Activated naive CD4-positive, alpha-beta T cell treated with anti-CD3 and anti-CD28 coated beads, Interleukin-2, amount 10 ng/mL, durations not matched to agents 7 days and 5 days (primary cell): ENCODE data around the gene PIGU.

Source experiments
- CTCF ChIA-PET: fragments of 350-600 bp; sonication (Branson Sonifier 250); formaldehyde crosslinking; loops from one replicate; lab custom pipeline; 2021; ENCODE audit warnings: antibody characterized with exemption; lab: Charles Lee
- DNase-seq: peaks from one replicate; pipeline ENCODE4 v3.0.0-alpha.2; 2020
- H3K27ac Mint-ChIP-seq: one replicate; pipeline ENCODE4 v1.8.0; 2021; ENCODE audit warnings: mild to moderate bottlenecking, moderate library complexity, mixed read lengths
- H3K27me3 Mint-ChIP-seq: one replicate; pipeline ENCODE4 v1.8.0; 2021; ENCODE audit warnings: mild to moderate bottlenecking, mixed read lengths
- H3K36me3 Mint-ChIP-seq: one replicate; pipeline ENCODE4 v1.8.0; 2021; ENCODE audit warnings: mixed read lengths
- H3K4me1 Mint-ChIP-seq: one replicate; pipeline ENCODE4 v1.8.0; 2021; ENCODE audit warnings: mixed read lengths
- H3K4me3 Mint-ChIP-seq: one replicate; pipeline ENCODE4 v1.8.0; 2021; ENCODE audit warnings: mild to moderate bottlenecking, moderate library complexity, mixed read lengths
- H3K9me3 Mint-ChIP-seq: one replicate; pipeline ENCODE4 v1.8.0; 2021; ENCODE audit warnings: mixed read lengths

PIGU gene

DNA sequence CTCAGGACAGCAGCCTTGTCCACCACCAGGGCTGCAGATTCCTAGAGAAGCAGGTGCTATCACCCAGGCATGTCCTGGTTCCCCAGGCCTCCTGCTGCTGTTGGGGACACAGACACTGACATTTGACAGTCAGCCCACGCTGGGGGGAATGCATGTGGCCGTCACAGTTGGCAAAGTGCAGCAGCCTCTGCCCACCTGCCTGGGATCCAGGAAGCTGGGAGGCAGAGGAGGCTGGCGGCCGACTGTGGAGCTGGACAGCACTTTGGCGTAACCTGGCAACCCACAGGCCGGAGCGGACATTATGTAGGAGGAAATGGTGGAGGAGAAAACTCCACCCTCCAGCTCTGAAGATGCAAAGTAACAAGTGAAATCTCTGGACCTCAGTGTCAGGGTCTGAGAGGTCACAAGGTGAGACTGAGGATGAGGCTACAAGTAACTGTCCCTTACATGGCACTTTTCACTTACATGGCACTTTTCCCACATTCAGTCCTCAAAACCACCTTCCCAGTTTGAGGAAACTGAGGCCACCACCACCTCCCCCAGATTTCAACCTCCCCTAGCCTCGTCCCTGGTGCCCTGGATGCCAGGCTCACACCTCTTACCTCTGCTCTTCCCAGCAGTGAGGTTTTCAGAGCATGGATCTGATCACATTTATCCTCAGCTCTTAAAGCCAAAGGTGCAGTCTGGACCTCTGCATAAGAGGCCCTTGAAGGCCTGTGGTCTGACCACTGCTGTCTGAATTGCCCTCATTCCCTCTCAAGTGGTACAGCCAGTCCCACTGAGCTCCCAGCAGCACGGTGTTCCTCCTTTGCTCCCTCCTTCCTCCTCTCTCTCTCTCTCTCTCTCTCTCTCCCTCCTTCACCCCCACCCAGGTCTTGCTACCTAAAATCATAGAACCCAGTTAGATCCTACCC is 109.7 kb downstream of the PIGU start:
- CTCF ChIA-PET = interaction anchor here (1.4 to 1.5 kb wide), 2 partner anchors 141 to 254 kb away, joined by 3 read pairs; no protein-coding TSS in a partner anchor
- Mint-ChIP-seq H3K27ac (peak overlapping the region; percentile 39), H3K9me3 (no peaks in the 10 kb centered on the region), H3K4me3 (no peak overlapping the region), H3K4me1 (peaks cover 8% of the 10 kb centered on the region), H3K27me3 (no peaks in the 10 kb centered on the region), H3K36me3 (peaks cover 6% of the 10 kb centered on the region)
- DNase-seq = no peak

DNA sequence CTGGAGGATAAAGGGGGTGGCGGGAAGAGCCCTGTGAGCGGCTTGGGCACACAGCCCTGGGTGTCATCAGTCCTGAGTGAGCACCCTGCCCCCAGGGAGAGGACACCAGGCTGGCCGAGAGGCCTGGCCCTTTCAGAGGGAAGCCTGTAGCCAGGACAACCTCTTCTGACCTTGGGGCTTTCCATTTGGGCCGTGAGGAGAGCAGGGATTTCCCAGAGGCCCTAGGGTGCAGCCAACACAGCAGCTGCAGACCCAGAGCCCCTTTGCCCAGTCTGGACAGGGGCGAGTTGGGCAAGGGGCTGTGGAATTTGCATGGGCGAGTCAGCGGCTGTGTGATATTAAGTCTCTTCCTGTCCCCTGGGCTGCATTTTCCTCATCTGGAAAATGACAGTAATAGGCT is 112.1 kb downstream of the PIGU start:
- DNase-seq = no peak
- Mint-ChIP-seq H3K4me1 (no peaks in the 10 kb centered on the region), H3K36me3 (no peaks in the 10 kb centered on the region), H3K9me3 (no peaks in the 10 kb centered on the region), H3K27ac (no peak overlapping the region), H3K4me3 (no peak overlapping the region), H3K27me3 (no peaks in the 10 kb centered on the region)
- CTCF ChIA-PET = no interaction called here

DNA sequence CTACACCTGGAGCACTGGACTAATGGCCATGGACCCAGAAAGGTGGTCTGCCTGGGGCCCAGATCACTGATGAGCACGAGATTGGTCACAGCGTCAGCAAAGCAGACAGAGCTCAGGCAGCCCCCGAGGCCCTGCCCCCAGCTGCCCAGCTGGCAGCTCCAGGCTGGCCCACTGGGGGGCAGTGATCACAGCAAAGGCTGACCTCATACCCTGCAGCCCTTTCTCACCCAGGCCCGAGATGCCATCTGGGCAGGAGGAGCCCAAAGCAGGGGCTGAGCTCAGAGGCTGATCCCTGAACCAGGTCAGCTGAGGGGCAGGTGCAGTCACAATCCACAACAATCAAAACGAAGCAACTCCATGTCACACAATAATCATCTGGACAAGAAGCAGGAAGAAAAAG is 114.3 kb downstream of the PIGU start:
- Mint-ChIP-seq H3K9me3 (no peaks in the 10 kb centered on the region), H3K4me3 (no peak overlapping the region), H3K36me3 (no peaks in the 10 kb centered on the region), H3K27me3 (no peaks in the 10 kb centered on the region), H3K4me1 (peaks cover 5% of the 10 kb centered on the region), H3K27ac (no peak overlapping the region)
- CTCF ChIA-PET = interaction anchor here (0.7 to 2.2 kb wide), 9 partner anchors 11 to 1268 kb away, joined by 3 to 11 read pairs (median 4); no protein-coding TSS in a partner anchor
- no peak for DNase-seq

DNA sequence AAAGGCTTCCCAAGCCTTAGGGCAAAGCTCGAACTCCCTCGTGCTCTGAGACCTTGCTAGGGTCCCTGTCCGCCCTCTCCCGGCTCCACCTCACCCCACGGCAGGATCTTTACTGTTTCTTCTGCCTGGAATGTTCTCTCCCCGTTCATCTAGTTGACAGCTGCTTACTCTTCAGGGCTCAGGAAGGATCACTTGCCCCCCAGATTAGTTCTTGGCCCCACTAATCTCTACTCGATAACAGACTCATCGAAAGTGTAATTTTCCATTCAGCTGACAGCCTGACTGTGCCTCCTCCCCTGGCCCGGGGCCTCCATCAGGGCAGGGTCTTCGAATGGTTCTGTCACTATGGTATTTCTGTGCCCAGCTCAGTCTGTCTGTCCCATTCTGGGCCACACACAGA is 115.2 kb downstream of the PIGU start:
- Mint-ChIP-seq H3K27ac (no peak overlapping the region), H3K27me3 (no peaks in the 10 kb centered on the region), H3K9me3 (no peaks in the 10 kb centered on the region), H3K36me3 (no peaks in the 10 kb centered on the region), H3K4me1 (peaks cover 13% of the 10 kb centered on the region), H3K4me3 (no peak overlapping the region)
- no peak for DNase-seq
- CTCF ChIA-PET = interaction anchor here (1.1 to 2.2 kb wide), 4 partner anchors 17 to 249 kb away, joined by 3 to 11 read pairs (median 6); no protein-coding TSS in a partner anchor

DNA sequence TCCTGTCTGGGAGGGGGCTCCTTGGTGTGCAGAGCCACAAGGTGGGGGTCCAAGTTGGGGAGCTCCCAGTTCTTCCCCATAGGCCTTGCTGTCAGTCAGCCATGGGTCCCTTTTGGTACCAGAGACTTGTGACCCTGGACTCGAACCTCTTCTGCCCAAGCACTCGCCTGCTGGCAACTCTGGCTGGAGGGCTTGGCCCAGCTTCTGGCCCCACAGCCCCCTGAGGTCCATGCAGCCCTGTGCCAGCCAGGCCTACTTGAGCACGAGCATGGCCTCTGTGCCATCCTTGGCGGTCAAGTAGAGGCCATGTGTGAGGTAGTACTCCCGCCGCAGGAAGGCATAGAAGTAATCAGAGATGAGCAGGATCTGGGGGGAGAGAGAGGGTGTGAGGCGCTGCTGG is 116.3 kb downstream of the PIGU start:
- CTCF ChIA-PET = no interaction called here
- no peak for DNase-seq
- Mint-ChIP-seq H3K9me3 (no peaks in the 10 kb centered on the region), H3K27ac (no peak overlapping the region), H3K36me3 (no peaks in the 10 kb centered on the region), H3K27me3 (no peaks in the 10 kb centered on the region), H3K4me3 (no peak overlapping the region), H3K4me1 (peaks cover 13% of the 10 kb centered on the region)

DNA sequence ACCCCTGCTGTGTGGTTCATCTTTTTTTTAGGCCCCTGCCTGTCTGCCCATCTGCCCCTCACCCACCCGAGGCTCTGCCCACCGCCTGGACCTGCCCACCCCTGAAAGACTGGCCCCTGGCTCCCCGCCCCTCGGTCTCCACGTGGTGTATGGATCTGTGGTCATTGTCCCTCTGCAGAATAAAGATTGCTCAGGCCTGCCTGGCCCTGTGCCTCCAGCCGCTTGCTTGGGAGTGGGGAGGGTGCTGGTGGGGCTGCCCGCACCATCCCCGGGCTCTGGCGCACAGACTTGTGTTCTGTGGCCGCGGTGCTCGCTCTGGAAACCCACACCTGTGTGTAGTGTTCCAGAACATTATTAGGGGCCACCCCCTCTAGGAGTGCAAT is 116.8 kb downstream of the PIGU start:
- peak overlapping the region; percentile 50 for H3K27ac Mint-ChIP-seq
- H3K4me3 Mint-ChIP-seq = peak overlapping the region; percentile 51
- CTCF ChIA-PET = no interaction called here

DNA sequence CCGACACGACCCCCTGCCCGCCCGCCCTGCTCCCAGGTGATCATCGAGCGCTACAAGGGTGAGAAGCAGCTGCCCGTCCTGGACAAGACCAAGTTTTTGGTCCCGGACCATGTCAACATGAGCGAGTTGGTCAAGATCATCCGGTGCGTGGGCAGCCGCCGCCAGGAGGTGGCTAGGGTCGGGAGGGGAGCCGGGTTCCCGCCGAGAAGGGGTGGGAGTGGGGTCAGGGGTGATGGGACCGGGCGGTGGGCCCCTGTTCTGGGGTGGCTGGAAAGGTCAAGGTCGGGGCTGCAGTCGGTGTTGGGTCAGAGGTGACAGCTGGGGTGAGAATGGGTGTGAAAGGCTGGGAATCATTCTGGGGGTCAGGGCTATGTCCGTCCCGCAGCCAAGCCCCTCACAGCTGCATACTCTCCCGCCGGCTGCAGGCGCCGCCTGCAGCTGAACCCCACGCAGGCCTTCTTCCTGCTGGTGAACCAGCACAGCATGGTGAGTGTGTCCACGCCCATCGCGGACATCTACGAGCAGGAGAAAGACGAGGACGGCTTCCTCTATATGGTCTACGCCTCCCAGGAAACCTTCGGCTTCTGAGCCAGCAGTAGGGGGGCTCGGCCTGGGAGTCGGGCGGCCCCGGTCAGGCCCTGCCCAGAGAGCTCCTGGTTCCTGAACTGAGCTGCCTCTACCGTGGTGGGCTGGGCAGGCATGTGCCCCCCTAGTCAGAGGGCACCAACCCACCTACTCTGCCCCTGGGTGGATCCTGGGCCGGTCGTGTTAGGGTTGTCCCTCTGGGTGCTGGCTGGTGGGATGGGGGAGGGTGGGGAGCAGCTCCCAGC is 117.4 kb downstream of the PIGU start:
- CTCF ChIA-PET = interaction anchor here (2.0 kb wide), 1 partner anchor 247 kb away, joined by 10 read pairs; no protein-coding TSS in a partner anchor
- H3K4me1 Mint-ChIP-seq = peaks cover 13% of the 10 kb centered on the region

More for the DNA sequence above, 116.8 kb downstream of the PIGU start:
- no peaks in the 10 kb centered on the region for H3K27me3 Mint-ChIP-seq
- no peaks in the 10 kb centered on the region for H3K9me3 Mint-ChIP-seq
- DNase-seq = no peak
- peaks cover 13% of the 10 kb centered on the region for H3K4me1 Mint-ChIP-seq
- no peaks in the 10 kb centered on the region for H3K36me3 Mint-ChIP-seq

DNA sequence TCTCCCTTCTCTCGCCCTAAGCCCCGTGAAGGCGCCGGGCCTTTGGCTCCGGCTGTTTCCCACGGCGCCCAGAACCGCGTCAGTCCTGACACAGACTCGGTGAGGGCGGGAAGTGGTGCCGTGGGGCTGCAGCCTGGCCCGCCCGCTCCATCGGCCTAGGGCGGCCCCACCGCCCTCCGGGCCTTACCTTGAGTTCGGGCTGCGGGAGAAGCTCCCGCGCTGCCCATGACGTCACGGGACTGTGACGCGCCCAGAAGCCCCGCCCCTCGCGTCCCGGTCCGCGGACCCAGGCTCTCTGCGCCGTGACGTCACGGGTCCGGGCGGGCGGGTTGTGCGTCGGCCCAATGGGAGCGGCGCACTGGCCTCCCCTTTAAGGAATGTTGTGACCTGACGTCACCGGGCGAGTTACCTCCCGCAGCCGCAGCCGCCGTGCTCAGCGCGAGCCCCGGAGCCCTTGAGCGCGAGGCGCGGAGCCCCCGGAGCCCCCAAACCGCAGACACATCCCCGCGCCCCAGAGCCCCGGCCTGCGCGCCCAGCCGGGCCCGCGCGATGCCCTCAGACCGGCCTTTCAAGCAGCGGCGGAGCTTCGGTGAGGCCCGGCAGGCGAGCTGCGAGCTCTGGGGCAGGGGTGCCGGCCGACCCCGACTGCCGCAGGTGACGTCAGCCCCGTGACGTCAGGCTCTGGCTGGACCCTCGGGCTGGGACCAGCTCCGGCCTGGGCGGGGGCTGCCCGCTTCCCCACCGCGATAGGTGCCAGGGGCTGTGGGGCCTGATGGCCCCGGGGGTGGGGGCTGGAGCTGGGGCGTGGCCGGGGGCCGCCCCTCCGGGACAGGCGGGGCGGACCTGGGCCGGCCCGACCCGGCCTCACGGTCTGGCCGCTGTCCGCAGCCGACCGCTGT is 118.3 kb downstream of the PIGU start, which contains the start of gene MAP1LC3A:
Gene MAP1LC3A (plus strand): TSS at position 399 of the 899 bp plus-strand sequence. CDS start 151 bp downstream, at position 550.
- Mint-ChIP-seq H3K27ac (peak within 1 kb of the TSS; percentile 79), H3K9me3 (no peaks in the 10 kb centered on the region), H3K4me3 (peak within 1 kb of the TSS; percentile 71), H3K4me1 (peaks cover 13% of the 10 kb centered on the region), H3K36me3 (no peaks in the 10 kb centered on the region), H3K27me3 (no peaks in the 10 kb centered on the region)
- peak; percentile 94 for DNase-seq
- CTCF ChIA-PET = interaction anchor here (0.6 to 2.0 kb wide), 5 partner anchors 25 to 246 kb away, joined by 3 to 10 read pairs (median 4); no protein-coding TSS in a partner anchor

More for the DNA sequence above, 117.4 kb downstream of the PIGU start:
- Mint-ChIP-seq H3K9me3 (no peaks in the 10 kb centered on the region), H3K27ac (peak overlapping the region; percentile 79), H3K4me3 (peak overlapping the region; percentile 58), H3K36me3 (no peaks in the 10 kb centered on the region), H3K27me3 (no peaks in the 10 kb centered on the region)
- no peak for DNase-seq

DNA sequence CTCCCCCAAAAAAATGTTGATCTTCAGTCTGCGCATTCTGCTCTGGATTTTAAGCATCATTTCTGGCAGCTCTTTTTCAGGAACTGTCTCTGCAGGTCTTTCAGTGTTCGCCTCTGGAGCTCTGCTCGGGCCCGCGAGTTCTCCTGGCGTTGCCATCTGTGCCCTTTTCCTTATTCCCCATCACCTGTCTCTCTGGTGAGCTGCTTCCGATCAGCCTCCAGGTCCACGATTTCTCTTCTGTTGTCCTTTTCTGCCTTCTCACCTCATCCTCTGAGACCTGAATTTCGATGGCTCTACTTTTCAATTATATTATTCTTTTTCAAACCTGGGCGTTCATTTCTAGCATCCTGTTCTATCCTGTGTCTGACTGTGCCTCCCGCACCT is 119.0 kb downstream of the PIGU start:
- no peak for DNase-seq
- Mint-ChIP-seq H3K36me3 (no peaks in the 10 kb centered on the region), H3K27me3 (no peaks in the 10 kb centered on the region), H3K4me1 (peaks cover 13% of the 10 kb centered on the region), H3K9me3 (no peaks in the 10 kb centered on the region), H3K27ac (peak overlapping the region; percentile 59), H3K4me3 (peak overlapping the region; percentile 71)
- CTCF ChIA-PET = interaction anchor here (0.6 to 2.0 kb wide), 5 partner anchors 24 to 245 kb away, joined by 3 to 10 read pairs (median 4); no protein-coding TSS in a partner anchor

DNA sequence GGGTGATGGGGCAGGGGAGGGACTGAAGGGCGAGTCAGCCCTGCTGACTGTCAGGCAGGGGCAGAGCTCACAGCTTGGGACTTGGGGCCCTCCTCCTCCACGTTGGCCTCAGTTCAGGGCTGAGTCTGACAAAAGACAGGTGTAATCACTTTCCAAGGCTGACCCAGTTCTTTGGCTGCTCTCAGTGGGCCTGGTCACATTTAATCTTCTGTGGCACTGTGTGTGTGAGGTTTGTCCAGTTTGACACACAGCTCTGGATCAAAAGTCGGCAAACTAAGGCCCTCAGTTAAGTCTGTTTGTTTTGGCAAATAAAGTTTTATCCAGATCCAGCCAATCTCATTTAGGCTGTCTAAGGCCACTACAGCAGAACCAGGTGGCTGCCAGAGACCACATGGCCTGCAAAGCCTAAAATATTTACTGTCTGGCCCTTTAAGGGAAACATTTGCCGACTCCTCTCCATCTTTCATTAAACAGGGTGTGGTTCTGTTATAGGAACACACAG is 123.5 kb downstream of the PIGU start:
- CTCF ChIA-PET = interaction anchor here (0.6 kb wide), 1 partner anchor 15 kb away, joined by 3 read pairs; no protein-coding TSS in a partner anchor
- no peak for DNase-seq
- H3K4me3 Mint-ChIP-seq = no peak overlapping the region
- H3K27ac Mint-ChIP-seq = no peak overlapping the region
- H3K4me1 Mint-ChIP-seq = peaks cover 13% of the 10 kb centered on the region
- H3K9me3 Mint-ChIP-seq = no peaks in the 10 kb centered on the region
- H3K27me3 Mint-ChIP-seq = no peaks in the 10 kb centered on the region
- H3K36me3 Mint-ChIP-seq = no peaks in the 10 kb centered on the region

DNA sequence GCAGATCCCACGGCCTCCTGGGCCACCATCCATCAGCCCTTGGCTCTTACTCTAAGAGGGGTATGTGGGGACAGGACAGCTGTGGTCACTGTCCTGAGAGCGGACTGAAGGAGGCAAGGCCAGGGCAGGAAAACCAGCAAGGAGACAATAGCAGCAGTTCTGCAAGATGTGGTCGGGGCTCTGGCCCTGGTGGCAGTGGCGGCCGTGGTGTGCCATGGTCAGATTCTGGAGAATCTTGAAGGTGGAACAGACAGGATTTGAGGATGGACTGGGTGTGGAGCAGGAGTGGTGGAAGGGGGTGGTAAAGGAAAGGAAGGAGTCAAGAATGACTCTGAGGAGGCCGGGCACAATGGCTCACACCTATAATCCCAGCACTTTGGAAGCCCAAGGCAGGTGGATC is 124.3 kb downstream of the PIGU start:
- Mint-ChIP-seq H3K4me3 (no peak overlapping the region), H3K4me1 (peaks cover 8% of the 10 kb centered on the region), H3K27ac (no peak overlapping the region), H3K9me3 (no peaks in the 10 kb centered on the region), H3K36me3 (no peaks in the 10 kb centered on the region), H3K27me3 (no peaks in the 10 kb centered on the region)
- DNase-seq = no peak
- CTCF ChIA-PET = no interaction called here

DNA sequence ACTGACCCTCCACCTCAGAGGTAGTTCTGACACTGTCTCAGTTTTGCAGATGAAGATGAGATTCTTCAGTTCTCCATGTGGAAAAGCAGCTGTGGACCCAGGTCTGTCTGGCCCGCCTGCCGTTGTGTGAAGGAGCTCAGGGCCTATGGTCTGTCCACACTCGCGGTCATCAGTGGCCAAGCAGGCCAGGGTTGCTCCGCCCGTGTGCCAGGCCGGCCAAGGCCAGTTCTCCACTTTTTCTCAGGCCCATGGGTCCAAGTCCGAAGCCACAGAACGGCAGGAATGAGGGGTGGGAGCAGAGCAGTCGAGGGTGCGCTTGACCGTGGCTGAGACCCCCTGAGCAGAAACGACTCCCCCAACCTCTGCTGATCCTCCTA is 127.0 kb downstream of the PIGU start:
- Mint-ChIP-seq H3K27ac (no peak overlapping the region), H3K9me3 (no peaks in the 10 kb centered on the region), H3K4me3 (no peak overlapping the region), H3K27me3 (peaks cover 5% of the 10 kb centered on the region), H3K36me3 (no peaks in the 10 kb centered on the region), H3K4me1 (no peaks in the 10 kb centered on the region)
- CTCF ChIA-PET = interaction anchor here (0.6 kb wide), 1 partner anchor 13 kb away, joined by 3 read pairs; no protein-coding TSS in a partner anchor
- DNase-seq = no peak
